Kidney (tissue), 14 donors: ENCODE data around the gene PAK1. TPM values are rescaled to one million over a fixed set of nuclear protein-coding genes. Genes with fewer than 3 reads are reported as not detected.

Experiments used
- DNase-seq, 5 donors: peaks; one replicate each; pipeline ENCODE4 v3.0.0-alpha.2; 2013 to 2020
- FAIRE-seq: peaks from 2 replicates; lab custom pipeline; 2012; peaks lifted over from hg19 to GRCh38; lab: Jason Lieb, UNC
- H3K27ac ChIP-seq, 2 donors: one replicate each; pipeline ENCODE4 v1.7.0; 2013; ENCODE audit warnings: low read depth in 2 of 2, low read length in 2 of 2, inconsistent platforms in 1 of 2
- H3K27me3 ChIP-seq: one replicate; pipeline ENCODE4 v1.7.1; 2013; ENCODE audit warnings: low read length, inconsistent platforms; ENCODE audit not compliant: control insufficient read depth, insufficient read depth
- H3K36me3 ChIP-seq, 3 donors: one replicate each; pipeline versions ENCODE4 v1.7.0 to v1.7.1; 2013; ENCODE audit warnings: low read length in 3 of 3, control low read depth in 1 of 3, inconsistent platforms in 1 of 3; ENCODE audit not compliant: insufficient read depth in 3 of 3, control insufficient read depth in 2 of 3
- H3K4me1 ChIP-seq, 3 donors: one replicate each; pipeline versions ENCODE4 v1.7.0 to v1.7.1; 2013; ENCODE audit warnings: low read length in 3 of 3, inconsistent platforms in 1 of 3, low read depth in 1 of 3; ENCODE audit not compliant: control insufficient read depth in 2 of 3, insufficient read depth in 2 of 3
- H3K4me3 ChIP-seq, 3 donors: one replicate each; pipeline versions ENCODE4 v1.7.0 to v1.8.1; 2013; ENCODE audit warnings: low read length in 3 of 3, control low read depth in 1 of 3, inconsistent platforms in 1 of 3
- H3K9ac ChIP-seq, 3 donors: one replicate each; pipeline versions ENCODE4 v1.7.0 to v1.7.1; 2013; ENCODE audit warnings: low read length in 3 of 3, control low read depth in 1 of 3, inconsistent platforms in 1 of 3
- H3K9me3 ChIP-seq, 3 donors: one replicate each; pipeline versions ENCODE4 v1.7.0 to v1.7.1; 2013; ENCODE audit warnings: low read length in 3 of 3, control low read depth in 1 of 3, inconsistent platforms in 1 of 3; ENCODE audit not compliant: control insufficient read depth in 2 of 3, insufficient read depth in 1 of 3
- intact Hi-C: fragments of 100-400 bp; cut with DNase I; formaldehyde crosslinking; loops from one replicate; pipeline ENCODE4 v1.11.1; 2022
- polyA plus RNA-seq: library from polyadenylated mRNA; stranded (reverse); fragments of 350-450 nt; fragmentation: Illumina TruSeq; extraction: RNeasy Lipid Tissue Mini Kit (QIAGEN cat#74804); gene quantifications from one replicate; pipeline ENCODE4 v1.2.3, GENCODE V29; 2014; ENCODE audit warnings: low read depth, low replicate concordance; ENCODE audit not compliant: insufficient read depth
- total RNA-seq: library from RNA; stranded (reverse); fragmentation: NEBNext Ultra II Directional; extraction: Animal tissue kit (Norgen Biotek cat#: 25700); gene quantifications from one replicate; pipeline ENCODE4 v1.2.1, GENCODE V29; 2021
- TF ChIP-seq, protein P1 (sequence below): IDR thresholded peaks from 3 replicates; pipeline ENCODE4 v1.5.1; 2012; ENCODE audit warnings: mild to moderate bottlenecking, moderate library complexity, borderline replicate concordance; ENCODE audit not compliant: insufficient read depth; ENCODE audit errors: extremely low read depth
- donor health status: control.
- donor health status: control.
- donor health status: control.
- donor health status: control.
- donor health status: control.
- donor health status: DM: yes; HTN: yes; CAD: no.
- donor health status: Normal renal cell carcinoma (clear cell type).

Gene PAK1
- total and polyA plus RNA-seq, 2 donors from 2014 or later = 22.2 to 29.1 TPM

DNA sequence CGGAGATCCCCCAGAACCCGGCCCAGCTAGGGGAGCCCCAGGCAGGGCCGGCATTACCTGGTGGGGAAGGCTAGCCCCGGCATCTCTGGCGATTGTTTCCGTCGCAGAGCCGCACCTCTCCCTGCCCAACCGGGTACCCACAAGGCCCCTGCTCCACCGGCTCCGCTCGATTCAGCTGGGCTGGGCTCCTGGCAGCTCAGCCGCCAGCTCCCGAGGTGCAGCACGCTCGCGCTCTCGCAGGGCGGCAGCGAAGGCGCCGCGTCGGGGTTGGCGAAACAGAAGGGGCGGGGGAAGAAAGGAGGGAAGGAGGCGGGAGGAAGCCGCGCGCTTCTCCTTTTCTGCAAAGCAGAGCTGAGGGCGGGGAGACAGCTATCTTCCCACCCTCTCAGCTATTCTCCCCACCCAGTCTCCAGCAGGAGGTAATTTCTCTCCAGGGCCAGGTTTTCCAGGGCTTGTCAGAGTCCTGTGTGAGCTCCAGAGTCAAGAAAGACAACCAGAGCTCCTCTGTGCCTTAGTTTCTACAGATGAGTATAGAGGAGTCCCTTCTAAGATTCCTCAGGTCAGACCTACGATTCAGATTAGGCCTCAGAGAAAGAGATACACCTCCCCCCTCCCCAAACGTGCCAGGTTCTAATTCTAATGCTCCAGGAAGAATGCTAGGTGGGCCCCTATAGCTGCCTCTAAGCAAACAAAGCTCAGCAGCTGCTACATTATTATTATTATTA is 62.0 kb downstream of the PAK1 start:
- H3K27ac ChIP-seq = peak overlapping the region; percentile 10 to 12
- no peaks in the 10 kb centered on the region for H3K9me3 ChIP-seq
- TF ChIP-seq, protein P1, sequence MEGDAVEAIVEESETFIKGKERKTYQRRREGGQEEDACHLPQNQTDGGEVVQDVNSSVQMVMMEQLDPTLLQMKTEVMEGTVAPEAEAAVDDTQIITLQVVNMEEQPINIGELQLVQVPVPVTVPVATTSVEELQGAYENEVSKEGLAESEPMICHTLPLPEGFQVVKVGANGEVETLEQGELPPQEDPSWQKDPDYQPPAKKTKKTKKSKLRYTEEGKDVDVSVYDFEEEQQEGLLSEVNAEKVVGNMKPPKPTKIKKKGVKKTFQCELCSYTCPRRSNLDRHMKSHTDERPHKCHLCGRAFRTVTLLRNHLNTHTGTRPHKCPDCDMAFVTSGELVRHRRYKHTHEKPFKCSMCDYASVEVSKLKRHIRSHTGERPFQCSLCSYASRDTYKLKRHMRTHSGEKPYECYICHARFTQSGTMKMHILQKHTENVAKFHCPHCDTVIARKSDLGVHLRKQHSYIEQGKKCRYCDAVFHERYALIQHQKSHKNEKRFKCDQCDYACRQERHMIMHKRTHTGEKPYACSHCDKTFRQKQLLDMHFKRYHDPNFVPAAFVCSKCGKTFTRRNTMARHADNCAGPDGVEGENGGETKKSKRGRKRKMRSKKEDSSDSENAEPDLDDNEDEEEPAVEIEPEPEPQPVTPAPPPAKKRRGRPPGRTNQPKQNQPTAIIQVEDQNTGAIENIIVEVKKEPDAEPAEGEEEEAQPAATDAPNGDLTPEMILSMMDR = no peak
- peaks cover 0 to 8% (median 6%) of the 10 kb centered on the region in 3 donors for H3K4me1 ChIP-seq
- no peaks in the 10 kb centered on the region for H3K36me3 ChIP-seq
- FAIRE-seq (no peak), DNase-seq (peak; percentile 89 to 94 (median 92))
- intact Hi-C loops = no loop called here
- H3K27me3 ChIP-seq = no peaks in the 10 kb centered on the region
- H3K9ac ChIP-seq = peak overlapping the region; percentile 36 to 50 (median 42)
- H3K4me3 ChIP-seq = peak overlapping the region; percentile 39 to 59 (median 59)

DNA sequence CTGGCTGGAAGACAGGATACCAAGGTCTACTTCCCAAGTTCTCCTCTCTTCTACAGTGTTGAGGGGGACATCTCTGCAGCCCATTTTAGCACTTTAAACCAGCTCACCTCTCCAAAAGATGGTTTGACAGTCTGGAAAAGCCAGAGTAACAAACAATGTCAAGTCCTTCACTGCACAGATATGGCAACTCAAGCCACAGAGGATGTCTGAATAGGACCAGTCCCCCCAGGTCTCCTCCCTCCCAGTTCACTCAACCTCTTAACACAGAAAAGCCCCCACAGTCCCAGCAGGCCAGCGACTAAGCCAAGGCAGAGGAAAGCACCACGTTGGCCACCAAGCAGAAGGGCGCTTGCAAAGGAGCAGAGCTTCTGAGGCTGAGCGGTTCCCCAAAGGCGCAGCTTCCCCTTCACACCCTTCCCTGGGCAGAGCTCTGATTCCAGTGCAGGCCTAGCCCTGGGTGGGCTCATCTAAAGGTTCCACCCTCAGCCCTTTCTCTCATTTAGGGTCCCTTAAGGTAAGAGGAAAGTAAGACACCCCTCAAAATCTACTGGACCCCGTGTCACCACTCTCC is 62.7 kb downstream of the PAK1 start:
- no peak for FAIRE-seq
- Histone ChIP-seq H3K27me3 (no peaks in the 10 kb centered on the region), H3K27ac (peak overlapping the region; percentile 10 to 12), H3K9ac (peak overlapping the region; percentile 36 to 50 (median 42)), H3K36me3 (no peaks in the 10 kb centered on the region), H3K4me1 (peaks cover 0 to 8% (median 6%) of the 10 kb centered on the region in 3 donors), H3K4me3 (peak overlapping the region; percentile 39 to 59 (median 59)), H3K9me3 (no peaks in the 10 kb centered on the region)
- TF ChIP-seq, protein P1 = no peak
- intact Hi-C loops = no loop called here
- peak in 2 of 5 donors; percentile 48 to 71 for DNase-seq

DNA sequence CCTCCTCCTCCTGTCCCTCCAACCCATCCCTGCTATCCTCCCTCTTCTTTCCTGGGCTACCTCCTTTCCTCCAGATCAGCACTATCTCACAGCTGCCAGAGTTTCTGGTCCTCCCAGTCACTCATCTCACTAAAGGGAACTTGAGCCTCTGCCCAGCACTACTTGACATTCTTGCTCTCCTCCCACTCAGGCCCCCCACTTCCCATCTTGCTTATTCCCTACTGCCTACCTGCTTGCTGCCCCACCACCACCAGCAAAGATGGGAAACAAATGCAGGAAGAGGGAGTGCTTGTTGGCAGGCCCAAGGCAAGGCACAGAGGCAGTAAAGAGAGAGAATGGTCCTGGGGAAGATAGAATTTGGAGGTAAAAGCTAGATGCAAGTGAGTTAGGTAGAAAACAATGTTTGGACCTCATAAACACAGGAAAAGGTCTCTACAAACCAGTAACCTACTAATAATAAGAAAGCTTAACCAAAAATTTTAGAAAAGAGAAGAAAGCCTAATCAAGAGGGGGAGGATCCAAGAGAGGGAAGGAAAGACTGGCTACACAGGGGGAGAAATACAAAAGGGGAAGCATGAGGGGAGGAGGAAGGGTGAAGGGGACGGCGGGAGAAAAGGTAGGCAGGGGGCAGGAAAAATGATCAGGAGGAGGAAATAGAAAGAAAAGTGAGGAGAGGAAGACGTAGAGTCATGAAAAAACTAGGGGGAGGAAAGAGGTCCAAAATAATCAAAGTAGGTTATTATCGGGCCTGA is 63.6 kb downstream of the PAK1 start:
- intact Hi-C loops = no loop called here
- H3K4me1 ChIP-seq = peaks cover 0 to 8% (median 6%) of the 10 kb centered on the region in 3 donors
- TF ChIP-seq, protein P1 = no peak
- H3K27ac ChIP-seq = no peak overlapping the region
- FAIRE-seq (no peak), DNase-seq (no peak)
- no peaks in the 10 kb centered on the region for H3K27me3 ChIP-seq
- H3K4me3 ChIP-seq = no peak overlapping the region
- no peaks in the 10 kb centered on the region for H3K9me3 ChIP-seq
- H3K36me3 ChIP-seq = no peaks in the 10 kb centered on the region
- no peak overlapping the region for H3K9ac ChIP-seq
